ENCODE data around the gene PITPNC1. TPM values are rescaled to one million over a fixed set of nuclear protein-coding genes. Genes with fewer than 3 reads are reported as not detected.
"Not testable (repeated sequence)": the region's sequence is repeated elsewhere in the genome, so short reads cannot be mapped to it uniquely, and the experiment has no call there.

The PITPNC1 gene
- polyA plus RNA-seq, 10 donors: 8.9 to 15.8 (median 10.8) TPM

DNA sequence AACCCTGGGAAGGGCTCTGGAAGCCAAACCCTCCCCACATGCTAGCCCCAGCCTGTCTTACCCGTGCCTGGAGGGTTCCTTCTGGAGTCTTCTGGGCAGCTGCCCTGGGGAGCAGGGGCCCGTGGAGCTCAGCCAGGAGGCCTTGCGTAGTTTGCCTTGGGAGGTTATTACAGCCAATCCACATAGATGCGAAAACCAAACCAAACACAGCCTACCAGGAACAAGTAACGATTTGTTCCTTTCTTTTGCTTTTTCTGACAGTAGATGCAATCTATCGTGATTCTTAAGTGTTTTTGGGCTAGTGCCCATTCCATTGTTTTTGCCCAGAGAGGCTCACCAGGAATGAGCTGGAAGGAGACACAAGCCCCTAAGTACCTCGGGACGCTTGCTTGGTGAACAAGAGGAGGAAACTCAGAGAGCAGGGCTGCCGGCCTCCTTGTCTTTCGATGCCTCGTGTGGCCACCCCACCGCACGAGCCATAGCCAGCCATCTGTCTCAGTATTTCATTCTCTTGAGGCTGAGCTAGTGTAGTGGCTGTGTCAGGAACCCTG is 238.0 kb downstream of the PITPNC1 start:
- DNase-seq: no peak

DNA sequence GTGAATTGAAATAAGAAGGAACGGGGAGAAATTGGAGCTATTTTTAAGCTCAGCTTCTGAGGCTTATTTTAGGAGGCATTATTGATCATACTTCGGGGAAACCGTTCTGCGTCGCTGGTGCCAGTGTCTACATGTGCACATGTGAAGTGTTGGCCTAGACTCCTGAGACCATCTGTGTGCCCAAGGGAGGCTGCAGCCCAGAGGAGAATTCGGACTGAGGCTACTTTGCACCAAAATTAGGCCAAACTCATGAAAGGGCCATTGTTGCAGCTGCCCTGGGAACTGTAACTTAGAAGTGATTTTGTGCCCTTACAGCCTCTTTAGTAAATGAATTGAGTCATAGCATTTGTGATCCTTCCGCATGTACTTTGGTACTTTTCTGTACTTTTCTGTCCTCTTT is 238.7 kb downstream of the PITPNC1 start:
- DNase-seq: no peak

- DNase-seq: no peak
Observed at GRCh38 chr17:67617304-67617899, 240.3 kb downstream of the PITPNC1 start.

GRCh38 chr17:67619555-67619954 is 242.5 kb downstream of the PITPNC1 start:
- no peak for DNase-seq

GRCh38 chr17:67620088-67620487 is 243.0 kb downstream of the PITPNC1 start:
- no peak for DNase-seq

DNA sequence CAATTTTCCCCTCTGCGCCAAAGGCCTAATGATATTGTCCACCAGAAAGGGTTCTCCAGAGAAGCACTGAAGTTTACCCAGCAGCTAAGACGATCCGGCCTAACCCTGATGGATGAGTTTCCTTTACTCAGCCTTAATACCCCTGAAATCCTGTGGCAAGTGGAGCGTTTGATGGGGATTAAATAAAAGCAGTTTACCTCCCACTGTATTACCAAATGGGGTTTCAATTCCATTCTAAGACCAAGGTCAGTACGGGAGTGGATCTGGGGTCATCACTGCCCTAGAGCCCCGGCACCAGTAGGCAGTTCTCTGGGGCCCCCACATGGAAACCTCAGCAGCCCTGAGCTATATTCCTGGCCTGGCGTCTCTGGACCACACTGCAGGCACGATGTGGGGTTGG is 243.6 kb downstream of the PITPNC1 start:
- no peak for DNase-seq

GRCh38 chr17:67623767-67624166 is 246.7 kb downstream of the PITPNC1 start:
- no peak for DNase-seq

- DNase-seq: no peak
Observed at GRCh38 chr17:67624886-67625656, 248.0 kb downstream of the PITPNC1 start.

DNA sequence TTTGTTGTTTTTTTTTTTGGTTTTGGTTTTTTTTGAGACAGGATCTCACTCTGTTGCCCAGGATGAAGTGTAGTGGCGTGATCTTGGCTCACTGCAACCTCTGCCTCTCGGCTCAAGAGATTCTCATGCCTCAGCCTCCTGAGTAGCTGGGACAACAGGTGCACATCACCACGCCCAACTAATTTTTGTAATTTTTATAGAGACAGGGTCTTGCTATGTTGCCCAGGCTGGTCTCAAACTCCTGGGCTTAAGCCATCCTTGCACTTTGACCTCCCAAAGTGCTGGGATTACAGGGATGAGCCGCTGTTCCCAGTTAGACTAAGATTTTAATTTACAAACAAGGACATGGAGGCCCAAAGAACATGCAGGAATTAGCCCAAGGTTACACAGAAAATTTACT is 248.9 kb downstream of the PITPNC1 start:
- no peak for DNase-seq

DNA sequence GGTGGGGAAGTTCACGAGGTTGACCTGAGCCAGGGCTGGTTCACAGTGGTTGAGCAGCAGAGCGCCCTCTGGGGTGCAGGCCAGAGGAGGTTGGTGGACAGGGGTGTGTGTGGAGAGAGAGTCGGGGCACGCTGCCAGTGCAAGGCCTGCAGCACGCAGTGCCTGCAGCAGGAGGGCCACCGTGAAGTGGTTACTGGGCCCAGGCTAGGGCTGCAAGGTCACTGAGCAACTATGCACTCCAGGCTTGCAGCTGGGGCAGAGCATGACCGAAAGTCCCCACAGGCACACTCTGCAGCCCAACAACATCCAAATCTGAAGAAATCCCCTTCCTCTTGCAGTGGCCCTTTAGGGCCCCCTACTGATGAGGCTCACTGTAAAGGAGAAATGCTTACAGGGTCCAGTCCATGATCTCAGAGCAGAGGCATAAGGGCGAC is 251.5 kb downstream of the PITPNC1 start:
- DNase-seq: no peak

GRCh38 chr17:67629971-67630320 is 252.9 kb downstream of the PITPNC1 start:
- peak in 1 of 3 donors; percentile 49 for DNase-seq

DNA sequence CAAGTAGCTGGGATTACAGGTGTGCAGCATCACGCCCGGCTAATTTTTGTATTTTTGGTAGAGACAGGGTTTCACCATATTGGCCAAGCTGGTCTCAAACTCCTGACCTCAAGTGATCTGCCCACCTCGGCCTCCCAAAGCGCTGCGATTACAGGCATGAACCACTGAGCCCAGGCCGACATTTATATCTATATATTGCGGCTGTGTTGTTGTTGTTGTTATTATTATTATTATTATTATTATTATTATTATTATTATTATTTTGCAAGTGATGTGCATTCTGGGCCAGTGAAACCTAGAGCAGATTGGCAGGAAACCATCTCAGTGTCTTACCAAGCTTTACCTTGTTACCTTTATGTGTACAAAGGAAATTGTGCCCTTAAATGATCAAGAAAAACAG is 253.8 kb downstream of the PITPNC1 start:
- not testable (repeated sequence) for DNase-seq

GRCh38 chr17:67632141-67632540 is 255.1 kb downstream of the PITPNC1 start:
- DNase-seq: no peak

GRCh38 chr17:67633751-67634211 is 256.7 kb downstream of the PITPNC1 start:
- no peak for DNase-seq

GRCh38 chr17:67635681-67636080 is 258.6 kb downstream of the PITPNC1 start:
- no peak for DNase-seq

GRCh38 chr17:67636312-67636711 is 259.2 kb downstream of the PITPNC1 start:
- no peak for DNase-seq

GRCh38 chr17:67636834-67637520 is 259.9 kb downstream of the PITPNC1 start:
- no peak for DNase-seq

DNA sequence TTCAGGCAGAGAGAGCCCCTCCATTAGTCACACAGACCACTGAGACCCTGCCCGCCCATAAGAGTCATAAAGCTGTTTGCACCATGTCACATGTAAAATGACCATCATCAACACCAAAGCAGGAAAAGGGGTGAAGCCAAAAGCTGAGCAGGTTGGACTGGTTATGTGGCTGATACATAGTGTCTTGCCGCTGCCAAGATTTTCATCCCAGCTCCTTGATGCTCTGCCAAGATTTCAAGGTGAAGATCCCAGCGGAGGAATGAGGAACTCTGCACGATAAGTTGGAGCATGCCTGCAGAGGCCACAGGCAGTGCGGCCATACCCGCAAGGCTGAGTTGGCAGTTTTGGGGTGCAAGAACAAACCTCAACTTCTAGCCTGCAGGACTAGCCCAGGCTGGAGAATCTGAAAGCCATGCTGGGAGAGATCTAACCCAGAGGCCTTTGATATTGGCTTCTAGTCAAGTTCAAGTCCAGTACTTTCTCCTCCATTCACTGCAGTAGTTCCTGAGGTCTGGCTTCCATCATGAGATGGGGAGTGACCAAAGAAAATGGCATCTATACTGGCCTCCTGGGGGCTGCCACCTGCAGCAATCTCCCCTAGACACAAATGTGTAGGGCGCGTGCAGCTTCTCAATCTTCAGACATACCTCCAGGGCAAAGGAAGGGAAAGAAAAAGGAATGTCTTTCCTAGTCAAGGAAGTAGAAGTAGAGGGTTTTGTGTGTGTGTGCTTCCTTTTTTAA is 261.0 kb downstream of the PITPNC1 start:
- no peak for DNase-seq

GRCh38 chr17:67638871-67639270 is 261.8 kb downstream of the PITPNC1 start:
- DNase-seq: no peak

DNA sequence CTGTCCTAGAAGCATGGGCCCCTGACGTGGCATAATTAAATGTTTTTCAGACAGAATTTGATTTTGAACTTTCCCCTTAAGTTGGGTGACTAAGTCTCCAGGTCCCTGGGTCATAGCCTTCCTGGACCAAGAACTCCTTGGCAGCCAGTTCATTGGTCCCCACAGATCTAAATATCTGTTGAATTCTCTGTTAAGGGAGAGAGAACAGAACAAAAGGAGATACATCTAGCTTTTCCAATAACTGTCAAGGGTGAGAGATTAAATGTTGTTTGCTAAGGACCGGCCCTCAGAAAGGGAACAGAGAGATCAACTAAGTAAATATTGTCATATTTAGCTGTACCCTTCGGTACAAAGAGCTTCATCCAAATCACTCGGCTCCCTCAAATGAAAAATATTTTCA is 262.5 kb downstream of the PITPNC1 start:
- DNase-seq: no peak

DNA sequence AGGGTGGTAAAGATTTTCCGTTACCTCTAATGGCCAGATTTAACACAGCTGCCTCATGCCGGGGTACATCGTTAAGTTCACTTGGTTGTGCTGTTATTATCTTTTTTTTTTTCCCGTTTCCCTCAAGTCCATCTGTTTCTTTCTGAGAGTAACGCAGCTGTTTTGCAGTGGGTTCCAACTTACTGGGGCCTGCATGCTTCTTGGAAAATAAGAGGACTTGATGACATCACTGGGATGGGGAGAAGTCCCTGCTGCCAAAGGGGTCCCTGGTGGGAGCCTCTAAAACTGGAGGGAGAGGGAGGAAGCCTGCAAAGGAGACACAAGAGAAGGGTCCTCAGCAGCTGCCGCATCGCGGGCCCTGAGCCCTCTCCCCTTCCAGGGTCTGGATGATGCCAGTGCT is 262.9 kb downstream of the PITPNC1 start:
- peak; percentile 50 to 87 (median 68) for DNase-seq

- no peak for DNase-seq
Observed at GRCh38 chr17:67642488-67642887, 265.4 kb downstream of the PITPNC1 start.
